Kidney epithelial cell (primary cell): ENCODE results near the gene KCTD16. TPM values are rescaled to one million over a fixed set of nuclear protein-coding genes. Genes with fewer than 3 reads are reported as not detected.

ENCODE experiments used
- DNase-seq: peaks from one replicate; pipeline ENCODE4 v3.0.0-alpha.2; 2010; ENCODE audit warnings: low read depth
- H3K27me3 ChIP-seq: 2 replicates; pipeline ENCODE4 v1.6.0; 2011; ENCODE audit warnings: low read length; ENCODE audit not compliant: control insufficient read depth, insufficient read depth
- H3K36me3 ChIP-seq: 2 replicates; pipeline ENCODE4 v1.5.1; 2011; ENCODE audit warnings: low read length; ENCODE audit not compliant: control insufficient read depth, insufficient read depth
- H3K4me3 ChIP-seq: 2 replicates; pipeline ENCODE4 v1.5.1; 2011; ENCODE audit warnings: low read depth, mild to moderate bottlenecking, control low read depth, low read length
- CTCF ChIP-seq: IDR thresholded peaks from 2 replicates; pipeline ENCODE4 v1.5.1; 2011; ENCODE audit warnings: mild to moderate bottlenecking, moderate library complexity, low read length, control low read depth, inconsistent platforms; ENCODE audit not compliant: insufficient read depth, poor library complexity, severe bottlenecking
- total RNA-seq: library from RNA; depleted of rRNA; stranded (reverse); fragments of >200 nt; gene quantifications from 2 replicates; pipeline ENCODE4 v1.2.3, GENCODE V29; 2015

The KCTD16 gene
- total RNA-seq, 1 donor from 2014 or later, result 1.4 TPM

- no peaks in the 10 kb centered on the region for H3K36me3 ChIP-seq
- H3K27me3 ChIP-seq, result no peaks in the 10 kb centered on the region
- no peak for TF ChIP-seq CTCF
- no peak for DNase-seq
- no peak overlapping the region for H3K4me3 ChIP-seq
Observed at GRCh38 chr5:144189800-144190429, 19.2 kb downstream of the KCTD16 start.

GRCh38 chr5:144191531-144191930, 20.9 kb downstream of the KCTD16 start:
- no peak overlapping the region for H3K4me3 ChIP-seq
- no peak for DNase-seq
- H3K36me3 ChIP-seq, result no peaks in the 10 kb centered on the region
- no peak for TF ChIP-seq CTCF
- H3K27me3 ChIP-seq, result no peaks in the 10 kb centered on the region

GRCh38 chr5:144191998-144192397, 21.3 kb downstream of the KCTD16 start:
- DNase-seq, result peak; percentile 61
- Histone ChIP-seq H3K36me3 (no peaks in the 10 kb centered on the region), H3K27me3 (no peaks in the 10 kb centered on the region), H3K4me3 (no peak overlapping the region)
- TF ChIP-seq CTCF, result peak; percentile 53

- Histone ChIP-seq H3K4me3 (no peak overlapping the region), H3K27me3 (no peaks in the 10 kb centered on the region), H3K36me3 (no peaks in the 10 kb centered on the region)
- TF ChIP-seq CTCF, result no peak
- no peak for DNase-seq
Observed at GRCh38 chr5:144192661-144193060, 22.0 kb downstream of the KCTD16 start.

- H3K27me3 ChIP-seq, result no peaks in the 10 kb centered on the region
Observed at GRCh38 chr5:144194144-144194543, 23.5 kb downstream of the KCTD16 start.

More at GRCh38 chr5:144194144-144194543, 23.5 kb downstream of the KCTD16 start:
- H3K4me3 ChIP-seq, result no peak overlapping the region
- TF ChIP-seq CTCF, result no peak
- H3K36me3 ChIP-seq, result no peaks in the 10 kb centered on the region
- no peak for DNase-seq
